Activated CD8-positive, alpha-beta T cell treated with anti-CD3 and anti-CD28 coated beads, Interleukin-2, amount 10 ng/mL, durations not matched to agents 7 days and 5 days (primary cell): Measurements from ENCODE around the gene ZNF550. TPM values are rescaled to one million over a fixed set of nuclear protein-coding genes. Genes with fewer than 3 reads are reported as not detected.
"Not testable (repeated sequence)": the region's sequence is repeated elsewhere in the genome, so short reads cannot be mapped to it uniquely, and the experiment has no call there.

Experiments
- ATAC-seq: fragments of 150-1000 bp; cut with Tn5 transposase; one replicate; pipeline ENCODE4 v1.10.0; 2021; ENCODE audit warnings: moderate library complexity
- CTCF ChIA-PET: fragments of 350-600 bp; sonication (Branson Sonifier 250); formaldehyde crosslinking; loops from one replicate; lab custom pipeline; 2021; ENCODE audit warnings: antibody characterized with exemption; lab: Charles Lee
- POLR2A ChIA-PET: fragments of 350-600 bp; sonication (Branson Sonifier 250); formaldehyde crosslinking; loops from one replicate; lab custom pipeline; 2021; ENCODE audit warnings: antibody characterized with exemption; lab: Charles Lee
- DNase-seq: peaks from one replicate; pipeline ENCODE4 v3.0.0-alpha.2; 2020
- H3K27ac Mint-ChIP-seq: one replicate; pipeline ENCODE4 v1.8.0; 2021; ENCODE audit warnings: mild to moderate bottlenecking, mixed read lengths
- H3K27me3 Mint-ChIP-seq: one replicate; pipeline ENCODE4 v1.8.0; 2021; ENCODE audit warnings: low read depth, mixed read lengths
- H3K36me3 Mint-ChIP-seq: one replicate; pipeline ENCODE4 v1.8.0; 2021; ENCODE audit warnings: low read depth, mixed read lengths
- H3K4me1 Mint-ChIP-seq: one replicate; pipeline ENCODE4 v1.8.0; 2021; ENCODE audit warnings: low read depth, mixed read lengths
- H3K4me3 Mint-ChIP-seq: one replicate; pipeline ENCODE4 v1.8.0; 2021; ENCODE audit warnings: mild to moderate bottlenecking, mixed read lengths
- H3K9me3 Mint-ChIP-seq: one replicate; pipeline ENCODE4 v1.8.0; 2022; ENCODE audit warnings: mixed read lengths; ENCODE audit not compliant: insufficient read depth
- total RNA-seq, 2 experiments: library from RNA; stranded (reverse); gene quantifications; one replicate each; pipeline ENCODE4 v1.2.3, GENCODE V29; 2021

ZNF550 gene
- total RNA-seq, 2 experiments from 2014 or later: 12.6 to 13.7 TPM

DNA sequence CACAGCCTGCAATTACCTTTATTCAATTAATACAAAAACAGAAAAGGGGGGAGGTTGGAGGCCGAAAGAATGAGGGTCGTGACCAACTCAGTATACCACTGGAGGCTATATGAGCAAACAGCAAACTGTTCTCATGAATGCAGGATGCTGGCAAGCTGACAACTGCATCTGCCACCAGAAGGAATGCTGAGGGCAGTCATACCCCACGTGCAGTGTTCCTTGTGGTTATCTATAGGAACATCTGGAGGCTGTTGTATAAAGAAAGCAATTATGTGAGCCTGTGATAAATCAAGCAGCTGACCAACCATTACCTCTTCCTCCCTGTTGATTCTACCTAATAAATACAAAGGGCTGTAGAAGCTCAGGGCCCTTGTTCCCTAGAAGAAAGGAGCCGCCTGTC is 41.6 kb downstream of the ZNF550 start:
- peaks cover 43% of the 10 kb centered on the region for H3K36me3 Mint-ChIP-seq
- H3K4me1 Mint-ChIP-seq, H3K27me3 Mint-ChIP-seq, ATAC-seq, CTCF ChIA-PET, H3K4me3 Mint-ChIP-seq, DNase-seq, H3K27ac Mint-ChIP-seq: not testable (repeated sequence)
- POLR2A ChIA-PET: interaction anchor here (0.6 kb wide), 1 partner anchor 484 kb away, joined by 3 read pairs; no protein-coding TSS in a partner anchor
- peaks cover 32% of the 10 kb centered on the region for H3K9me3 Mint-ChIP-seq

DNA sequence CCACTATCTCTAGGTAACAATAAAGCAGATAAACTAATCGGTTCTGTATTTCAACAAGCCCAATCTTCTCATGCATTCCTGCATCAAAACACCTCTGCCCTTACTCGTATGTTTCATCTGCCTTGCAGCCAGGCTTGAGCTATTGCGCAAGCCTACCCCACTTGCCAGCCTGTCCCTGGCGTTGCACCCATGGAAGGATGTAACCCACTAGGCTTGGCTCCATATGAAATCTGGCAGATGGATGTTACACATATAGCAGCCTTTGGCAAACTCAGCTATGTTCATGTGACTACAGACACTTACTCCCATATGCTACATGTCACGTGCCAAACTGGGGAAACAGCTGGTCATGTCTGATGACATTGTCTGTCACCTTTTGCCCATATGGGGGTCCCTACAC is 44.4 kb downstream of the ZNF550 start:
- Mint-ChIP-seq H3K27me3 (no peaks in the 10 kb centered on the region), H3K4me3 (no peak overlapping the region), H3K4me1 (no peaks in the 10 kb centered on the region), H3K27ac (no peak overlapping the region), H3K9me3 (peaks cover 45% of the 10 kb centered on the region), H3K36me3 (peaks cover 54% of the 10 kb centered on the region)
- no peak for ATAC-seq
- POLR2A ChIA-PET: no interaction called here
- DNase-seq: peak; percentile 11
- CTCF ChIA-PET: no interaction called here

DNA sequence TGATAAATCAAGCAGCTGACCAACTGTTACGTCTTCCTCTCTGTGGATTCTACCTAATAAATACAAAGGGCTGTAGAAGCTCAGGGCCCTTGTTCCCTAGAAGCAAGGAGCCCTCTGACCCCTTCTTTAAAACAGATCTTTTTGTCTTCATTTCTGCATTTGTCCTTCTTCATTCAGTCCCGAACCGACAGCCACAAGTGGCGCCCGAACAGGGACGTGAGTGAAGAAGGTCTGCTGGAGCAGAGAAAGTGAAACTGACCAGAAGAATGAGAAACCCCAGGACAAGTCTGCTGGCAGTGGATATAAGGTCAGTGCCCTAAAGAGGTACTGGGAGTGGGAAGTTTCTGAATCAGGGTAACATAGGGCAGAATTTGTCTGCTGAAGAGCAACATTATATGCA is 46.8 kb downstream of the ZNF550 start:
- Mint-ChIP-seq H3K9me3 (peaks cover 62% of the 10 kb centered on the region), H3K27me3 (no peaks in the 10 kb centered on the region), H3K4me3 (no peak overlapping the region), H3K36me3 (peaks cover 72% of the 10 kb centered on the region), H3K27ac (no peak overlapping the region), H3K4me1 (no peaks in the 10 kb centered on the region)
- DNase-seq (peak; percentile 20), ATAC-seq (no peak)
- ChIA-PET CTCF (no interaction called here), POLR2A (no interaction called here)

DNA sequence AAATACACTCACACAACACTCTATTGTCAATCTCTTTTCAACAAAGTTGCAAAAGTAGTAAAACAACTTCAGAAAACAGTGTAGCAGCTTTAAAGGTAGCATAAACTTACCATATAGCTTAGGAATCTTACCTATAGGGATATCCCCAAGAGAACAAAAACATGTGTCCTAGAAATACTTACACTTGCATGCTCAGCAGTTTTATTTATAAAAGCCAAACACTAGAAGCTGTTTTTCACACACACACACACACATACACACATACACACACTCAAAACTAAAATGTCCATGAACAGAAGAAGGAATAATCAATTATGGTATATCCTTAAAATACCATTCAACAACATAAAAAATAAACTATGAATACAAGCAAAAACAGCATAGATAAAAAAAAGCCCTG is 48.2 kb downstream of the ZNF550 start:
- Mint-ChIP-seq H3K27me3 (no peaks in the 10 kb centered on the region), H3K4me1 (no peaks in the 10 kb centered on the region), H3K4me3 (no peak overlapping the region), H3K27ac (no peak overlapping the region), H3K36me3 (peaks cover 77% of the 10 kb centered on the region), H3K9me3 (peaks cover 59% of the 10 kb centered on the region)
- ChIA-PET POLR2A (no interaction called here), CTCF (no interaction called here)
- ATAC-seq: no peak
- DNase-seq: no peak

DNA sequence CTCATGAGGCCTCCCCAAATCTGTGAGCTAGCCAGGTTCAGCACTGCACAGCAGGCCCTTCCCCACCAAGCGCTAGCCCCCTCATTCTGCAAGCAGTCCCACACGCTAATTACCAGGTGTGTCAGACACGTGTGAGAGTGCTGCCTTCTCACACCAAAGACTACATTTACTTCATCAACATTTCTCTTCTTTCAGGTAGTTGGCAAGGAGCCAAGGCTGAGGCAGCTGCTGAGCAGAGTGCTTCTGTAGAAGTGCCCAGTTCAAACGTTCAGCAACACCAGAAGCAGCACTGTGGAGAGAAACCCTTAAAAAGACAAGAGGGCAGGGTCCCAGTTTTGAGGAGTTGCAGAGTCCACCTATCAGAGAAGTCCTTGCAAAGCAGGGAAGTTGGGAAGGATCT is 53.5 kb downstream of the ZNF550 start:
- peaks cover 43% of the 10 kb centered on the region for H3K9me3 Mint-ChIP-seq
- H3K27me3 Mint-ChIP-seq: no peaks in the 10 kb centered on the region
- no peak for DNase-seq
- H3K4me1 Mint-ChIP-seq: peaks cover 8% of the 10 kb centered on the region
- no peak overlapping the region for H3K4me3 Mint-ChIP-seq
- no peak overlapping the region for H3K27ac Mint-ChIP-seq
- no peak for ATAC-seq
- peaks cover 88% of the 10 kb centered on the region for H3K36me3 Mint-ChIP-seq
- POLR2A ChIA-PET: no interaction called here
- CTCF ChIA-PET: no interaction called here

DNA sequence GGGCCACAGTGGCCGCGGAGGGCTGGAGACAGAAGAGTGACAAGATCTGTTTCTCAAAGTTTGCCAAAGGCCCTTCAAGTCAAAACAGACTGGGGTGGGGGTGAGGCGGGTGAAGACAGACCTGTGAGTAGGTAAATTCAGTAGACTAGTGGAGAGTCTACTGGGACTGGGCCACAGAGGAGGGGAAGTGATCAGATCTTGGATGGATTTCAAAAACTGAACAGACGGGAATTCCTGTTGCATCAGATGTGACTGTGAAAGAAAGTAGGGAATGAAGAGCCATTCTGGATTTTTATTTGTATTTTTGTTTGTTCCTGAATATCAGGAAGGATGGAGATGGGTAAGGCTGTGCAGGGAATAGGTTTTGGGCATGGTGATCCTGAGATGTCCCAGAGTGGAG is 59.3 kb downstream of the ZNF550 start:
- Mint-ChIP-seq H3K4me3 (peak overlapping the region; percentile 90), H3K27ac (peak overlapping the region; percentile 85), H3K9me3 (peaks cover 39% of the 10 kb centered on the region), H3K4me1 (peaks cover 23% of the 10 kb centered on the region), H3K36me3 (peaks cover 63% of the 10 kb centered on the region)
- DNase-seq, ATAC-seq, CTCF ChIA-PET, H3K27me3 Mint-ChIP-seq: not testable (repeated sequence)
- POLR2A ChIA-PET: interaction anchor here (0.6 to 1.0 kb wide), 4 partner anchors 13 to 416 kb away, joined by 3 to 7 read pairs (median 4); partner anchors contain the start of genes ZNF419 and ZNF772

DNA sequence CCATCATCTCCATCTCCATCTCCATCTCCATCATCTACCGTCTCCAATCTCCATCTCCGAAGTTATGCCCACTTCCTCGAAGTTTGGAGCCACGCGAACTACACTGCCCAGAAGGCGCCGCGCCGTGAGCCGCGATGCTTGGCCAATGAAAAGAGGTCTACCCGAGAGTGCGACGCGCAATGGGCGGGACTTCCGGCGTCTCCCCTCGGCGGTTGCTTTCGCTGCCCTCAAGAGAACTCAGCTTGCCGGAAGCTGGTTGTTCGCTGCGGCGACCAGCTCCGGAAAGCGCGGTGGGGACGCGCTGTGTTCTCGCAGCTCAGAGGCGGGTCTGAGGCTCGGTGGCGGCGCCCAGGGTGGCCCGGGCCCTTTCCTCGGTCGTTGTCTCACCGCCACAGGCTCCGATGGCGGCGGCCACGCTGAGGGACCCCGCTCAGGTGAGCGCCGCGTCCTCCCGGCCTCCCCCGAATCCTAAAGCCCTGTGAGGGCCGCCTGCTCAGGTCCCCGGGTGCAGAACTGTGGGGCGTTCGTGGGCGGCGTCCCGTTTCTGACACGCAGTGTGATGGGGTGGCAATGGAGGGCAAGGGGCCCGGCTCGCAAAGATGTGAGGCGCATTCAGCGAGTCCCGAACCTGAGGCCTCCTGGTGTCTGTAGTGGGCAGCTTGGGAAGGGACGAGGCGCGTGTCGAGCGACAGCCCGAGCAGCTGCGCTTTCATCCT is 59.8 kb downstream of the ZNF550 start, which contains the start of gene ZNF773:
ZNF773 (plus strand) TSS at position 259 of the 716 bp plus-strand sequence; CDS start at position 402, 143 bp downstream.
- H3K4me3 Mint-ChIP-seq: peak within 1 kb of the TSS; percentile 90
- peak; percentile 96 for ATAC-seq
- peaks cover 23% of the 10 kb centered on the region for H3K4me1 Mint-ChIP-seq
- POLR2A ChIA-PET: interaction anchor here (0.6 to 1.0 kb wide), 5 partner anchors 12 to 417 kb away, joined by 3 to 7 read pairs (median 3); partner anchors contain the start of genes ZNF419 and ZNF772
- H3K27ac Mint-ChIP-seq: peak within 1 kb of the TSS; percentile 85
- H3K9me3 Mint-ChIP-seq: peaks cover 40% of the 10 kb centered on the region
- peak; percentile 98 for DNase-seq
- H3K27me3 Mint-ChIP-seq: not testable (repeated sequence)
- peaks cover 62% of the 10 kb centered on the region for H3K36me3 Mint-ChIP-seq
- CTCF ChIA-PET: interaction anchor here (0.7 kb wide), 2 partner anchors 12 to 133 kb away, joined by 3 to 4 read pairs; partner anchors contain the start of gene ZNF419

DNA sequence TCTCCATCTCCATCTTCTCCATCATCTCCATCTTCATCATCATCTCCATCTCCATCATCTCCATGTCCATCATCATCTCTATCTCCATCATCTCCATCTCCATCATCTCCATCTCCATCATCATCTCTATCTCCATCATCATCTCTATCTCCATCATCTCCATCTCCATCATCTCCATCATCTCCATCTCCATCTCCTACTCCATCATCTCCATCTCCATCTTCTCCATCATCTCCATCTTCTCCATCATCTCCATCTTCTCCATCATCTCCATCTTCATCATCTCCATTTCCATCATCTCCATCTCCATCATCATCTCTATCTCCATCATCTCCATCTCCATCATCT is 60.4 kb downstream of the ZNF550 start:
- Mint-ChIP-seq H3K4me3 (peak overlapping the region; percentile 90), H3K4me1 (peaks cover 23% of the 10 kb centered on the region), H3K9me3 (peaks cover 44% of the 10 kb centered on the region), H3K36me3 (peaks cover 62% of the 10 kb centered on the region), H3K27ac (peak overlapping the region; percentile 85)
- DNase-seq, H3K27me3 Mint-ChIP-seq, ATAC-seq: not testable (repeated sequence)
- ChIA-PET CTCF (interaction anchor here (0.7 kb wide), 2 partner anchors 11 to 134 kb away, joined by 3 to 4 read pairs; partner anchors contain the start of gene ZNF419), POLR2A (interaction anchor here (0.8 to 1.0 kb wide), 4 partner anchors 12 to 178 kb away, joined by 3 to 7 read pairs (median 4); partner anchors contain the start of genes ZNF419 and ZNF772)

DNA sequence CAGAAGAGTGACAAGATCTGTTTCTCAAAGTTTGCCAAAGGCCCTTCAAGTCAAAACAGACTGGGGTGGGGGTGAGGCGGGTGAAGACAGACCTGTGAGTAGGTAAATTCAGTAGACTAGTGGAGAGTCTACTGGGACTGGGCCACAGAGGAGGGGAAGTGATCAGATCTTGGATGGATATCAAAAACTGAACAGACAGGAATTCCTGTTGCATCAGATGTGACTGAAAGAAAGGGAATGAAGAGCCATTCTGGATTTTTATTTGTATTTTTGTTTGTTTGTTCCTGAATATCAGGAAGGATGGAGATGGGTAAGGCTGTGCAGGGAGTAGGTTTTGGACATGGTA is 71.4 kb downstream of the ZNF550 start:
- Mint-ChIP-seq H3K27ac (peak overlapping the region; percentile 58), H3K4me3 (peak overlapping the region; percentile 76), H3K9me3 (peaks cover 24% of the 10 kb centered on the region), H3K36me3 (peaks cover 52% of the 10 kb centered on the region), H3K4me1 (peaks cover 14% of the 10 kb centered on the region)
- not testable (repeated sequence) for H3K27me3 Mint-ChIP-seq, ATAC-seq, DNase-seq
- ChIA-PET CTCF (interaction anchor here (0.9 to 1.6 kb wide), 2 partner anchors 11 kb away, joined by 3 to 4 read pairs; partner anchors contain the start of genes ZNF772 and ZNF773), POLR2A (interaction anchor here (1.1 to 1.2 kb wide), 2 partner anchors 11 to 221 kb away, joined by 3 to 7 read pairs; partner anchors contain the start of genes ZNF154 and ZNF773)

DNA sequence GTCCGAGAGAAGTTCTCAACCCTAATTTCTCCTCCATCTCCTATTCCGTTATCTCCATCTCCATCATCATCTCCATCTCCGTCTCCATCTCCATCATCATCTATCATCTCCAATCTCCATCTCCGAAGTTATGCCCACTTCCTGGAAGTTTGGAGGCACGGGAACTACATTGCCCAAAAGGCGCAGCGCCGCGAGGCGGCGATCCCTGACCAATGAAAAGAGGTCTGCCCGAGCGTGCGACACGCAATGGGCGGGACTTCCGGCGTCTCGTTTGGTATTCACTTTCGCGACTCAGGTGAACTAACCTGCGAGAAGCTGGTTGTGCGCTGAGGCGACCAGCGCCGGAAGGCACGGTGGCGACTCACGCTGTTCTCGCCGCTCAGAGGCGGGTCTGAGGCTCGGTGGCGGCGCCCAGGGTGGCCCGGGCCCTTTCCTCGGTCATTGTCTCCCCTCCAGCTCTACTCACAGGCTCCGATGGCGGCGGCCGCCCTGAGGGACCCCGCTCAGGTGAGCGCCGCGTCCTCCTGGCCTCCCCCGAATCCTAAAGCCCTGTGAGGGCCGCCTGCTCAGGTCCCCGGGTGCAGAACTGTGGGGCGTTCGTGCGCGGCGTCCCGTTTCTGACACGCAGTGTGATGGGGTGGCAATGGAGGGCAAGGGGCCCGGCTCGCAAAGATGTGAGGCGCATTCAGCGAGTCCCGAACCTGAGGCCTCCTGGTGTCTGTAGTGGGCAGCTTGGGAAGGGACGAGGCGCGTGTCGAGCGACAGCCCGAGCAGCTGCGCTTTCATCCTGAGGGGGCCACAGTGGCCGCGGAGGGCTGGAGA is 72.0 kb downstream of the ZNF550 start, which contains the start of gene ZNF419:
ZNF419 (plus strand) TSS at position 274 of the 822 bp plus-strand sequence; CDS start at position 475, 201 bp downstream.
- H3K36me3 Mint-ChIP-seq: peaks cover 46% of the 10 kb centered on the region

More for the DNA sequence above, 72.0 kb downstream of the ZNF550 start, which contains the start of gene ZNF419:
- ATAC-seq (peak; percentile 97), DNase-seq (peak; percentile 95)
- peaks cover 19% of the 10 kb centered on the region for H3K9me3 Mint-ChIP-seq
- peaks cover 14% of the 10 kb centered on the region for H3K4me1 Mint-ChIP-seq
- ChIA-PET CTCF (interaction anchor here (0.9 to 1.6 kb wide), 2 partner anchors 10 to 12 kb away, joined by 3 to 4 read pairs; partner anchors contain the start of genes ZNF772 and ZNF773), POLR2A (interaction anchor here (1.1 to 1.2 kb wide), 2 partner anchors 12 to 221 kb away, joined by 3 to 7 read pairs; partner anchors contain the start of genes ZNF154 and ZNF773)
- peak within 1 kb of the TSS; percentile 76 for H3K4me3 Mint-ChIP-seq
- H3K27me3 Mint-ChIP-seq: not testable (repeated sequence)
- H3K27ac Mint-ChIP-seq: peak within 1 kb of the TSS; percentile 70
